ENCODE results near the gene KCND3. TPM values are rescaled to one million over a fixed set of nuclear protein-coding genes. Genes with fewer than 3 reads are reported as not detected.

KCND3 gene
- total RNA-seq (not detected in 2 replicates), polyA plus RNA-seq (0.03 TPM in 1 of 2 replicates, not detected in the other), polyA minus RNA-seq (not detected in 2 replicates), Bru-seq, nascent RNA (percentile 3 among the genes with signal in this experiment), BruChase-seq, experiment 1, labeled RNA remaining after a 6-hour chase (percentile 3 among the genes with signal in this experiment), BruChase-seq, experiment 2, labeled RNA remaining after a 2-hour chase (percentile 0 among the genes with signal in this experiment)
- polyA plus RNA-seq (2011; cell fraction: cytosol; rRNA removed), result not detected in 2 replicates
- polyA plus RNA-seq (2011; cell fraction: nucleus; rRNA removed), result not detected in 2 replicates
- 0.07 TPM in 1 of 2 replicates, not detected in the other for polyA plus RNA-seq (2012)
- not detected for polyA minus RNA-seq (2011; cell fraction: cytosol; rRNA and poly(A)+ RNA removed)
- polyA minus RNA-seq (2011; cell fraction: nucleus; rRNA and poly(A)+ RNA removed), result not detected in 2 replicates
- long read RNA-seq, result 0 reads

DNA sequence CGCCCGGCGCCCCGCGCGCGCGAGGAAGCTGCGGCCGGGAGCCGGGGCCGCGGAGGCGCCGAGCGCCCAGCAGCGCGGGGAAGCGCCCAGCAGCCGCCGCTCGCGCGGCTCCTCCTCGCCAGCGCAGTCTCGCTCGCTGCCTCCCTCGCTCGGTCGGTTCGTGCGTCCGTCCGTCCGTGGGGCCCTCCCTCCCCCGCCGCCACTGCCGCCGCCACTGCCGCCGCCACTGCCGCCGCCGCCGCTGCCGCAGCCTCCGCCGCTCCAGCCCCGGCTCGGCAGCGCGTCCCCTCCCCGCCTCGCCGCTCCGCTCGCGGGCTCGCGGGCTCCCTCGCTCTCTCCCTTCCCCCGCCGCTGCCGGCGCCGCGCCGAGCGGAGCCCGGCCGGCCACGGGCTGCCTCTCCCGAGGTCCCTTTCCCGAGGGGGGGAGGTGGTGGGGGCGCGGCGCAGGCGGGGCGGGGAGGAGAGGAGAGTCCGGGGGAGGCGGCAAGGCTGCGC lies at the start of gene KCND3:
Gene KCND3, minus strand, starts transcription at position 138 of the 495 bp plus-strand sequence.
- ChIA-PET CTCF (no interaction called here), POLR2A (no interaction called here)
- dilution Hi-C loops (cut with MboI; ENCODE audit: extremely low pct_ligation_motif_present, low sequenced_read_pairs) (no loop called here), intact Hi-C loops (cut with micrococcal nuclease) (no loop called here)
- Histone ChIP-seq H3K9me1 (replicated peaks; ENCODE audit: control insufficient read depth, extremely low read depth, insufficient read depth, low read length) (no peaks in the 10 kb centered on the region), H3K4me2 (ENCODE audit: insufficient read depth, low read length) (no peak within 1 kb of the TSS), H4K20me1 (replicated peaks; ENCODE audit: control insufficient read depth, extremely low read depth, insufficient read depth, low read length) (no peaks in the 10 kb centered on the region), H3K4me3 (replicated peaks in 1 of 3; ENCODE audit: insufficient read depth in 1 of 3, low read depth in 1 of 3, low read length in 3 of 3) (peak within 1 kb of the TSS in 1 of 3 experiments; percentile 25), H3K79me2 (ENCODE audit: control insufficient read depth, insufficient read depth, low read length) (no peaks in the 10 kb centered on the region), H3K27me3 (ENCODE audit: control insufficient read depth in 2 of 2, insufficient read depth in 2 of 2, low read length in 2 of 2) (peaks cover 43 to 48% of the 10 kb centered on the region in 2 experiments), H3K9ac (replicated peaks; ENCODE audit: extremely low read depth, insufficient read depth, low read length) (no peak within 1 kb of the TSS), H3K9me3 (replicated peaks; ENCODE audit: control insufficient read depth, insufficient read depth, low read length) (no peaks in the 10 kb centered on the region), H3K27ac (ENCODE audit: insufficient read depth, low read depth, low read length) (no peak within 1 kb of the TSS), H2AFZ (ENCODE audit: low read depth, low read length) (no peak within 1 kb of the TSS), H3K36me3 (ENCODE audit: control insufficient read depth in 2 of 2, extremely low read depth in 1 of 2, insufficient read depth in 2 of 2, low read length in 2 of 2) (no peaks in the 10 kb centered on the region), H3K4me1 (ENCODE audit: control insufficient read depth, extremely low read depth, insufficient read depth, low read length) (no peaks in the 10 kb centered on the region)
- DNase-seq (ENCODE audit: low read depth, low spot score) (no peak), FAIRE-seq (no peak)
- TF ChIP-seq, protein P1, sequence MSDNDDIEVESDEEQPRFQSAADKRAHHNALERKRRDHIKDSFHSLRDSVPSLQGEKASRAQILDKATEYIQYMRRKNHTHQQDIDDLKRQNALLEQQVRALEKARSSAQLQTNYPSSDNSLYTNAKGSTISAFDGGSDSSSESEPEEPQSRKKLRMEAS (IDR thresholded peaks at IDR 0.05; ENCODE audit: insufficient read depth, insufficient read length), result no peak
- TF ChIP-seq POLR2A (IDR thresholded peaks at IDR 0.05; ENCODE audit: low read depth, low read length), result no peak
- TF ChIP-seq MYC (IDR thresholded peaks at IDR 0.05; ENCODE audit: low read depth, low read length), result no peak
- no peak for TF ChIP-seq EZH2 (IDR thresholded peaks at IDR 0.05; ENCODE audit: borderline replicate concordance, low read depth, low read length, severe bottlenecking)
- TF ChIP-seq FOS (IDR thresholded peaks at IDR 0.05; ENCODE audit: borderline replicate concordance, insufficient read depth, low read length), result no peak
- no peak for TF ChIP-seq JUN (IDR thresholded peaks at IDR 0.05; ENCODE audit: borderline replicate concordance, insufficient read depth, insufficient read length, low read depth)
- TF ChIP-seq, protein P2, sequence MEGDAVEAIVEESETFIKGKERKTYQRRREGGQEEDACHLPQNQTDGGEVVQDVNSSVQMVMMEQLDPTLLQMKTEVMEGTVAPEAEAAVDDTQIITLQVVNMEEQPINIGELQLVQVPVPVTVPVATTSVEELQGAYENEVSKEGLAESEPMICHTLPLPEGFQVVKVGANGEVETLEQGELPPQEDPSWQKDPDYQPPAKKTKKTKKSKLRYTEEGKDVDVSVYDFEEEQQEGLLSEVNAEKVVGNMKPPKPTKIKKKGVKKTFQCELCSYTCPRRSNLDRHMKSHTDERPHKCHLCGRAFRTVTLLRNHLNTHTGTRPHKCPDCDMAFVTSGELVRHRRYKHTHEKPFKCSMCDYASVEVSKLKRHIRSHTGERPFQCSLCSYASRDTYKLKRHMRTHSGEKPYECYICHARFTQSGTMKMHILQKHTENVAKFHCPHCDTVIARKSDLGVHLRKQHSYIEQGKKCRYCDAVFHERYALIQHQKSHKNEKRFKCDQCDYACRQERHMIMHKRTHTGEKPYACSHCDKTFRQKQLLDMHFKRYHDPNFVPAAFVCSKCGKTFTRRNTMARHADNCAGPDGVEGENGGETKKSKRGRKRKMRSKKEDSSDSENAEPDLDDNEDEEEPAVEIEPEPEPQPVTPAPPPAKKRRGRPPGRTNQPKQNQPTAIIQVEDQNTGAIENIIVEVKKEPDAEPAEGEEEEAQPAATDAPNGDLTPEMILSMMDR (IDR thresholded peaks at IDR 0.05; ENCODE audit: extremely low read depth in 1 of 2, insufficient read depth in 1 of 2, low read depth in 1 of 2, low read length in 2 of 2), result no peak
- TF ChIP-seq POLR2AphosphoS5 (IDR thresholded peaks at IDR 0.05; ENCODE audit: insufficient read depth, low read depth, low read length), result no peak
- no peak for TF ChIP-seq GATA2 (IDR thresholded peaks at IDR 0.05; ENCODE audit: insufficient read depth, insufficient read length, low read depth, low read length)
- no TSS peak for BruUV-seq (replicated peaks)

All from endothelial cell of umbilical vein (primary cell).